HG02623 (cell line): ENCODE data around the gene UBAC1.
"Not testable (repeated sequence)": the region's sequence is repeated elsewhere in the genome, so short reads cannot be mapped to it uniquely, and the experiment has no call there.

ENCODE experiments used
- ATAC-seq: cut with Tn5 transposase; IDR thresholded peaks from one replicate; pipeline ENCODE4 v1.9.1; 2021; ENCODE audit warnings: moderate library complexity; ENCODE audit not compliant: unreplicated experiment

UBAC1 gene

DNA sequence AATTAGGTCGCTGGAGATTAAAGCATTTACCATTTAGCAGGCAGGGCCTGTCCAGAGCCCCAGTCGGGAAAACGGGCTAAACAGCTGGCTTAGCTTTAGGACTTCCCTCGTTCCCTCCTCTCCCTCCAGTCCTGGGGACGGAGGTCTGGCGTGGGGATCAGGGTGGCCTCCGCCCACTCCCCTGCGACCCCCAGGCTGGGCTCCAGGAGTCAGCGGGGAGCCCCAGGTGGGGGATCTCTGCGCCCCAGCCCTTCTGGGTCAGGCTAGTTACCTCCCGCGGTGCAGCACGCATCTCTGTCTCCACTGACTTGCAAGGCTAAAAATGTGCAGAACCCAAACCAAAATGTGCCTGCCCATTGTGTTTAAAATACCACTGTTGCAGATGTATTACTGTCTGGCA is 37.7 kb downstream of the UBAC1 start:
- no peak for ATAC-seq

- ATAC-seq, result no peak
Observed at GRCh38 chr9:135921749-135922310, 39.3 kb downstream of the UBAC1 start.

GRCh38 chr9:135920973-135921585 is 40.1 kb downstream of the UBAC1 start:
- ATAC-seq, result no peak

- no peak for ATAC-seq
Observed at GRCh38 chr9:135920256-135920930, 40.8 kb downstream of the UBAC1 start.

GRCh38 chr9:135919318-135919890 is 41.8 kb downstream of the UBAC1 start:
- ATAC-seq, result no peak

DNA sequence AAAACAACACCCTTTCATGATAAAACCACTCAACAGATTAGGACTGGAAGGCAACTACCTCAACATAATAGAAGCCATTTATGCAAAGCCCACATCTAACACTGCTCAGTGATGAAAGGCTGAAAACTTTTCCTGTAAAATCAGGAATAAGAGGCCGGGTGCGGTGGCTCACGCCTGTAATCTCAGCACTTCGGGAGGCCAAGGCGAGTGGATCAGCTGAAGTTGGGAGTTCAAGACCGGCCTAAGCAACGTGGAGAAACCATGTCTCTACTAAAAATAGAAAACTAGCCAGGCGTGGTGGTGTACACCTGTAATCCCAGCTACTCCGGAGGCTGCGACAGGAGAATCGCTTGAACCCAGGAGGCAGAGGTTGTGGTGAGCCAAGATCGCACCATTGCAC is 44.9 kb downstream of the UBAC1 start:
- ATAC-seq, result not testable (repeated sequence)

DNA sequence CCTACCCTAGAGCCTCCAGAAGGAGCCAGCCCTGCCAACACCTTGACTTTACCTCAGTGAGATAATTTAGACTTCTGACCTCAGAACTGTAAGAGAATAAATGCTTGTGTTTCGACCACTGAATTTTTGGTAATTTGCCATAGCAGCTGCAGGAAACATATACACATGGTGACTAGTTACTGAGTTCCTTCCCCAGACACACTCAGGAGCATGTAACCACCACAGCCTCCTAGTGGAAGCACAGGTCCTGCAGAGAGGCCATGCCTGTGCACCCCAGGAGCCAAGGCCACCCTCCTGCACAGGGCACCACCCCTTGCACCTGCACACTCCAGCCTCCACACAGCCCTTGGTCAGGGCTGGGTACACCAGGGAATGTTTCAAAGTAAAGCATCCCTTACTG is 46.3 kb downstream of the UBAC1 start:
- ATAC-seq, result no peak

DNA sequence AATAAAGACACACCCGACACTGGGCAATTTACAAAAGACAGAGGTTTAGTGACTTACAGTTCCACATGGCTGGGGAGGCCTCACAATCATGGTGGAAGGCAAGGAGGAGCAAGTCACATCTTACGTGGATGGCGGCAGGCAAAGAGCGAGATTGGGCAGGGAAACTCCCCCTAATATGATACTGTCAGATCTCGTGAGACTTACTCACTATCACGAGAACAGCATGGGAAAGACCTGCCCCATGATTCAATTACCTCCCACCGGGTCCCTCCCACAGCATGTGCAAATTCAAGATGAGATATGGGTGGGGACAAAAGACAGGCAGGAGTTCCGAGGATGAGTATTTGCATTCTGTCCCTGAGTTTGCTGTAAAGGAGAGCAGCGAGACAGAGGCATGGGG is 49.9 kb downstream of the UBAC1 start:
- not testable (repeated sequence) for ATAC-seq

- no peak for ATAC-seq
Observed at GRCh38 chr9:135910757-135911156, 50.4 kb downstream of the UBAC1 start.

DNA sequence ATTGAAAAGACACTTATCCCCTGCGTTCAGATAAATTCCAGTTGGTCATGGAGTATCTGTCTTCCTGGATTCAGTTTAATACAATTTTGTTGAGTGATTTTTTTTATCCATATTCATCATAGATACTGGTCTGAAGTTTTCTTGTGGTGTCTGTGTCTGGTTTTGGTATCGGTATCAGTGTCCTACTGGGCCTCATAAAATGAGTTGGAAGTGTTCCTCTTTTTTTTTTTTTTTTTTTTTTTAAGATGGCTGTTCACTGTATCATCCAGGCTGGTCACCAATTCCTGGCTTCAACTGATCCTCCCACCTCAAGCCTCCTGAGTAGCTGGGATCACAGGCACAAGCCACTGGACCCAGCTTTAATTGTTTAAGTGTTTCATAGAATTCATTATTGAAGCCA is 51.0 kb downstream of the UBAC1 start:
- ATAC-seq, result no peak

DNA sequence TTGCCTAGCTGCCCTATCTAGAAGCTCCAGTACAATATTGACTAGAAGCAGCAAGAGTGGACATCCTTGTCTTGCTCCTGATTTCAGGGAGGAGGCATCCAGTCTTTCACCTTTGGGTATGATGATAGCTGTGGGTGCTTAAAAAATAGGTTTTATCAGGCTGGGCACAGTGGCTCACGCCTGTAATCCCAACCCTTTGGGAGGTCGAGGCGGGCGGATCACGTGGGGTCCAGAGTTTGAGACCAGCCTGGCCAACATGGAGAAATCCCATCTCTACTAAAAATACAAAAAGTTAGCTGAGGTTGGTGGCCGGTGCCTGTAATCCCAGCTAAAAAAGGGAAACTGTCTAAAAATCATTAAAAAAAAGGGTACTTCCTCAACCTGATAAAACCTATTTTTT is 51.8 kb downstream of the UBAC1 start:
- ATAC-seq, result no peak

- no peak for ATAC-seq
Observed at GRCh38 chr9:135908754-135909204, 52.4 kb downstream of the UBAC1 start.

DNA sequence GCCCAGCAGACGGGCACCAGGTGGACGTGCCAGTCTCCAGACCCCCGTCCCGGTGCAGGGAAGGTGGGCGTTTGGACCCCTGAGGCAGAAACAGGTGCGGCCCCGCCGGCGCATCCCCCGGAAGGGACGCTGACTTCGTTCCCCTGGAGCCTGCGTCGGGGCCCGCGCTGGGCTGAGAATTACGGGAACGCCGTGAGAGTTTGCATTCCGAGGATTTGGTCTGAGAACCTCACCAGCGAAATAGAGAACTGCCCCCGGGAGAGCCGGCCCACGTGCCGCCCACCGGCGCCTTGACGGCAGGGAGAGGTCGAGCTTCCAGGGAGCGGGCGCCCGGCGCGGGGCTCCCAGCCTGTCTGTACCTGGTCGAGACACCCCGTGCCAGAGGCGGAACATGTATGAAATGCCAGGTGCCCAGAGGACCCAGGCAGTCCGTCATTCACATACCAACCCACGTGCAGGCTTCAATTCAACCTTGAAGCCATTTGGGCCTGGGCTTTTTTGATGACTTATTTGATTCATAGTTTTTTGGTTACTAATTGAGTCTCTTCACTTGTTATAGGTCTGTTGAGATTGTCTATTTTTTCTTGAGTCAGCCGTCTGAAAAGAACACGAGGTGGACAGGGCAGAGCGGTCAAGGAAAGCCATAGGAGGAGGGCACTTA is 53.0 kb downstream of the UBAC1 start:
- peak; percentile 4 for ATAC-seq

DNA sequence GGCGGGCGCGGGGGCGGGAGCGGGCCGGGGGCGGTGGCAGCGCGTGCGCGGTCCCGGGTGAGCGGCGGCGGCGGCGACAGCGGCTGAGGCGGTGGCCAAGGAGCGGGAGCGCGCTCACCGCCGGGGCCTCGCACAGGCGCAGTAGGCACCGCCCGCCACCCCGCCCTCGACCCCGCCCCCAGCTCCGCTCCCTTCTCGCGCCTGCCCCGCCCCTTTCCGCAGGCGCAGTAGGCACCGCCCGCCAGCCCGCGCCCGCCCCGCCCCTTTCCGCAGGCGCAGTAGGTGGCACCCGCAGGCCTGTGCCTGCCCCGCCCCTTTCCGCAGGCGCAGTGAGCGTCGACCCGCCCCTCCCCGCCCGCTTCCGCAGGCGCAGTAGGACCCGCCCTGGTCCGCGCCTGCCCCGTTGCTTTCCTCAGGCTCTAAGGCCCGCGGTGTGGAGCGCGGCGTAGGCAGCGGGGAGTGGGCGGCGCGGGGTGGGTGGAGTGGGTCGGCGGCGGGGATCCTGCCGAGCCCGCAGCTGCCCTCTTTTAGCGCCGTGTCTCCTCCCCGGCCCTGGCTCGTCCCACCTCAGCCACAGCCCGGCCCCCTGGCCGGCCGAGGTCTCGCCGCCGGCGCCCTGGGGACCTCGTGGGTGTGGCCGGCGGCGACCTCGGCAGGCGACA is 53.6 kb downstream of the UBAC1 start, which contains the start of gene CAMSAP1:
TSS of gene CAMSAP1 (minus strand) at position 116 of the 662 bp plus-strand sequence. CDS start 387 bp downstream, outside the sequence.
- ATAC-seq, result peak; percentile 84

GRCh38 chr9:135907006-135907430 is 54.2 kb downstream of the UBAC1 start:
- peak; percentile 18 for ATAC-seq

GRCh38 chr9:135906291-135907005 is 54.7 kb downstream of the UBAC1 start:
- peak; percentile 5 for ATAC-seq

GRCh38 chr9:135905380-135906258 is 55.6 kb downstream of the UBAC1 start:
- no peak for ATAC-seq

GRCh38 chr9:135903786-135904520 is 57.2 kb downstream of the UBAC1 start:
- ATAC-seq, result no peak

- no peak for ATAC-seq
Observed at GRCh38 chr9:135903358-135903656, 57.9 kb downstream of the UBAC1 start.
